T-helper 1 cell treated with Interleukin-12 subunit alpha and Interleukin-12 subunit beta and Interleukin-4 antibody, amounts not matched to agents 30 μg/mL and 1 μg/mL, for 36 hours (primary cell): ENCODE measurements around the gene DAGLA.

Experiments
- H3K27ac Mint-ChIP-seq: one replicate; pipeline ENCODE4 v1.8.0; 2021; ENCODE audit warnings: mild to moderate bottlenecking, mixed read lengths
- H3K27me3 Mint-ChIP-seq: one replicate; pipeline ENCODE4 v1.8.0; 2021; ENCODE audit warnings: low read depth, mixed read lengths
- H3K36me3 Mint-ChIP-seq: one replicate; pipeline ENCODE4 v1.8.0; 2021; ENCODE audit warnings: low read depth, mixed read lengths
- H3K4me1 Mint-ChIP-seq: one replicate; pipeline ENCODE4 v1.8.0; 2021; ENCODE audit warnings: low read depth, mixed read lengths
- H3K4me3 Mint-ChIP-seq: one replicate; pipeline ENCODE4 v1.8.0; 2021; ENCODE audit warnings: mild to moderate bottlenecking, moderate library complexity, mixed read lengths
- H3K9me3 Mint-ChIP-seq: one replicate; pipeline ENCODE4 v1.8.0; 2021; ENCODE audit warnings: mixed read lengths

The DAGLA gene

DNA sequence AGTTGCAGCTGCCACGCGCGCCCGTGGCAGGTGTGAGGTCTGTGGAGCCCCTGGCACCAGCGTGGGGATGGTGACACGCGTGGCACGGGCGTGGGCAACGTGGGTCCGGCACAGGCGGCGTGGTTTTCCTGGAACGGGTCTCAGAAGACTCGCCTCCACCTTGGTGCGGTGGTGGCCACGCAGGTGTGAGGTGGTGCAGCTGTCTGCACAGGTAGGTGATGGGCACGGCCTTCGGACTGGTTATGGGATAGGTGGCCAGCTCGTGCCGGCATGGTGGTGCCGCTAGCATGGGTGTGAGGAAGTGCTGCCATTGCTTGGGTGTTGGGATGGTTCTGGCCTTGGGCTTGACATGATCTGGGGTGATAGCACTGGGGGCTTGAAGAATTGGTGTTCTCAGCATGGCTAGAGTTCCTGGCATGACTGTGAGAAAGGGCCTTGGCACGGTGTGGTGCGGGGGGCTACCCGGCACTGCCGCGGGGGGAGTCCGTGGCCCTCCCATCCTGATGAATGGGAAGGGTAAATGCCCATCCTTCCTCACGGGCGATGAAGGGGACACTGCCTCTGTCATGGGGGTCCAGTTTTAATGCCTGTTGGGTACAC, 531 bp downstream of the DAGLA start:
- Mint-ChIP-seq H3K27me3 (peaks cover 27% of the 10 kb centered on the region), H3K4me1 (peaks cover under 1% of the 10 kb centered on the region), H3K9me3 (no peaks in the 10 kb centered on the region), H3K36me3 (no peaks in the 10 kb centered on the region), H3K4me3 (peak overlapping the region; percentile 19), H3K27ac (no peak overlapping the region)

GRCh38 chr11:61682093-61682732, 2.0 kb downstream of the DAGLA start:
- Mint-ChIP-seq H3K9me3 (no peaks in the 10 kb centered on the region), H3K27ac (no peak overlapping the region), H3K36me3 (no peaks in the 10 kb centered on the region), H3K4me3 (no peak overlapping the region), H3K4me1 (peaks cover 2% of the 10 kb centered on the region), H3K27me3 (peaks cover 15% of the 10 kb centered on the region)

GRCh38 chr11:61682906-61683675, 2.9 kb downstream of the DAGLA start:
- peaks cover 18% of the 10 kb centered on the region for H3K27me3 Mint-ChIP-seq
- H3K27ac Mint-ChIP-seq, result no peak overlapping the region
- H3K4me1 Mint-ChIP-seq, result peaks cover 2% of the 10 kb centered on the region
- no peak overlapping the region for H3K4me3 Mint-ChIP-seq
- H3K9me3 Mint-ChIP-seq, result no peaks in the 10 kb centered on the region
- no peaks in the 10 kb centered on the region for H3K36me3 Mint-ChIP-seq

DNA sequence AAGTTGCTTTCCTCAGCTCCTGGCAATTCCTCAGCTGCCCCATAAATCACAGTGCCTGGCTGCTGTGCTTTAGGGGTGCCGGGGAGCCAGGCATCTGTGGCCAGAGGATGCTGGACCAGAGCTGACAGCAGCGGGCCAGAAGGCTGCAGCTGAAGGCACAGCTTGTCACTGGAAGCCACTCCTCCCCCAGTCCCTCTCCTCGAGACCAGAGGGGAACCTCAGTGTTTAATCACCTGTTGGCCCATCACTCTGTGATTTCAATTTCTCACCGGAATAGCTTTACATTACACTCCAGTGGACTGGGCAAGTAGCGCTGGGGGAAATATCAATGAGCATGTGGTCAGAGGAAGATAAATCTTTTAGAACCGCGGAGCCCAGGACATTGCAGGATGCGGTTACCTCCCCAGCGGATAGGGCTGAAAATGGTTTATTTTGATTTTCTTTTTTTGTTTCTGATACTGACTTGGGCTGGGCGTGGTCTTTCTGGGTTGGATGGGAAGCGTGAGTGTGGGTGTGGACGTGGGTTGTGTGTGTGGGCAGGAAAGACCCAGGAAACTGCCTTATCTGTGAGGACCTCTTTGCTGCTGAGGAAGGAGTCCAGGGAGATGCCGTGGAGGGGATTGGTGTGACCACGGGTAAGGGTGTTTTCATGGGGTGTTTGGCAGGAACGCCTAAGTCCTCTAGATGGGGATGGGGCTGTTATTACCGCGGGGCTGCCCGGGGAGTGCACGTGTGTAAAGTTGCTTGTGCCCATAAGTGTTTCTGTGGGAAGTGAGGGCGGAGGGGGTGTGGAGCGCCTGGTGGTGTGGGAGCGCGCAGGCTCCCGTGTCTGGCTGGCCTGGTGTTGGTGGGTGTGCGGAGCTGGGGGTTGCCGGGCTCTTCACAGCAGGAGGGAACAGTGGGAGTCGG, 4.0 kb downstream of the DAGLA start:
- no peak overlapping the region for H3K27ac Mint-ChIP-seq
- H3K4me1 Mint-ChIP-seq, result peaks cover 2% of the 10 kb centered on the region
- H3K36me3 Mint-ChIP-seq, result no peaks in the 10 kb centered on the region
- no peak overlapping the region for H3K4me3 Mint-ChIP-seq
- H3K9me3 Mint-ChIP-seq, result no peaks in the 10 kb centered on the region
- H3K27me3 Mint-ChIP-seq, result peaks cover 10% of the 10 kb centered on the region

DNA sequence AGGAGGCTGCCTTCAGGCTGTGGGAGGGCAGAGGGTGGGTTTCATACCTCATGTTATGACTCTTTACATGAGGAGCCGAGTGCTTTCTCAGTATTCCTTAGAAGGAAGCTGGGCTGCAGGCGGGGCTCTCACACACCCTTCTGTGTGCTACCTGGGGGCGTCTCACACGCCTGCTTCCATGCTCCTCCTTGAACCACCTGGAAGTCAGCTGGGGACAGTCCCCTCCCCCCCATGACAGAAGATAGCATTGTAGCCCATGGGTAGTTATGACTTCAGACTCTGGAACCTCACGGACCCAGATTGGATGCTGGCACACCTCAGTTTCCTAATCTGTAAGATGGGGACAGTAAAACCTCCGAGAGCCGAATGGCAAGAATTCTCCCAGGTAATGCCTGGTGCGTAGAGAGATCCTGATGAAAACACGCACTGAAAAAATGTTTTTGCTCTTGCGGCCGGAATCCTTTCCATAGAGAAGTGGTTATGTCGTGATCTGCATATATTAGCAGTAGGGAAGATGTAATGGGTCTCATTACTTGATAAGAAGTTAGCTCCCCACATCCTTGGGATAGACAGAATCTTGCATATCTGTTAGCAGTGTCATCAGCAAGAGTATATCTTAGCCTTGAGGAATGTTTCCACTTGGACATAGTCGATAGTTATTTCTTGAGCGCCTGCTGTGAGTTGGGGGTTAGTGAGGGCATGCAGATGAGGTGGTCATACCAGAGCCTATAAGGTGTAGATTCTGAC, 4.9 kb downstream of the DAGLA start:
- no peaks in the 10 kb centered on the region for H3K9me3 Mint-ChIP-seq
- H3K36me3 Mint-ChIP-seq, result no peaks in the 10 kb centered on the region
- peaks cover 2% of the 10 kb centered on the region for H3K4me1 Mint-ChIP-seq
- peaks cover 8% of the 10 kb centered on the region for H3K27me3 Mint-ChIP-seq
- no peak overlapping the region for H3K4me3 Mint-ChIP-seq
- no peak overlapping the region for H3K27ac Mint-ChIP-seq

DNA sequence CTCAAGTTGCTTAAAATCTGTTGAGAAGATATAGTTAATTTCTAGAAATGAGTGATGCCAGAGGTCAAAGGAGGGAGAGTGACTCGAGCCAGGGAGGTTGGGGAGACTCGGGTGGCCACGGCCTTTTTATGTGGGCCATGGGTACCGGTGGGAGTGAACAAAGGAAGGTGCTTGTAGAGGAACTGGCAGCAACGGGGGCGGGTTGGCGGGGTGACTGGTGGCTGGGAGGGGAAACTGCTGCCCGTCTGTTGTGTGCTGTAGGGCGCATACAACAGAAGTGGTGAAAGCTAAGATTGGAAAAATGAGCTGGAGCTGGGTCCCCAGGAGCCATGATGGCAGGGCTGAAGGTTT, 5.4 kb downstream of the DAGLA start:
- H3K9me3 Mint-ChIP-seq, result no peaks in the 10 kb centered on the region
- H3K36me3 Mint-ChIP-seq, result no peaks in the 10 kb centered on the region
- H3K4me3 Mint-ChIP-seq, result no peak overlapping the region
- peaks cover 8% of the 10 kb centered on the region for H3K27me3 Mint-ChIP-seq
- H3K4me1 Mint-ChIP-seq, result peaks cover 2% of the 10 kb centered on the region
- no peak overlapping the region for H3K27ac Mint-ChIP-seq

DNA sequence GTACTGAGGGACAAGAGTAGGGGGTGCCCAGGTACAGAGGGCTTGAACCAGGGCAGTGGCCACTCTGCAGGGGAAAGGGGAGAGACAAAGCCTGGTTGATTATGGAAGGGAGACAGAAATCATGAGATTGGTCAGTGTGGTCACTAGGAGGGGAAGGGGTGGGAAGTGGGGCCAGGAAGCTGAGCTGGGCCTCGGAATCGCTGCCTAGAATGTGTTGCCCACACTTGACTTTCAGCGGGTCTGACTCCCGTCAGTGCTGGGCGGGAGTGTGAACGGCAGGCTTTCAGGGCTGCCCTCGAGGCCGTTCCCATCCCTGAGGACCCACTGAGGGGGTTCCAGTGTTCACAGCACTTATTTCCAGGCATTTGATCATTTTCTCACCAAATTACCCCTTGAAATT, 5.9 kb downstream of the DAGLA start:
- H3K36me3 Mint-ChIP-seq, result no peaks in the 10 kb centered on the region
- H3K27ac Mint-ChIP-seq, result no peak overlapping the region
- H3K4me1 Mint-ChIP-seq, result peaks cover 2% of the 10 kb centered on the region
- no peaks in the 10 kb centered on the region for H3K9me3 Mint-ChIP-seq
- H3K27me3 Mint-ChIP-seq, result peaks cover 8% of the 10 kb centered on the region
- H3K4me3 Mint-ChIP-seq, result no peak overlapping the region

GRCh38 chr11:61686469-61686868, 6.3 kb downstream of the DAGLA start:
- H3K27ac Mint-ChIP-seq, result no peak overlapping the region

DNA sequence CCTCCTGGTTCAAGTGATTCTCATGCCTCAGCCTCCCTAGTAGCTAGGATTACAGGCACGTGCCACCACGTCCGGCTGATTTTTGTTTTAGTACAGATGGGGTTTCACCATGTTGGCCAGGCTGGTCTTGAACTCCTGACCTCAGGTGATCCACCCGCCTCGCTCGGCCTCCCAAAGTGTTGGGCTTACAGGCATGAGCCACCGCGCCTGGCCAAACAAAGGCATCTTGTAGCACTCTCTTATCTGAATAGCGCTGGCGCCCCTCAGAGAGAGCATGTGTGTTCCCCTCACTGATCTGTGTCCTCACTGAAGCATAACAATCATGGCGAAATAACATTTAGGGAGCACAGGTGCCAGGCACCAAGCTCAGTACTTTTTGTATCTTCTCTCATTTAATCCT, 7.2 kb downstream of the DAGLA start:
- Mint-ChIP-seq H3K4me1 (peaks cover 2% of the 10 kb centered on the region), H3K4me3 (no peak overlapping the region), H3K27ac (no peak overlapping the region), H3K27me3 (peaks cover 8% of the 10 kb centered on the region), H3K9me3 (no peaks in the 10 kb centered on the region), H3K36me3 (no peaks in the 10 kb centered on the region)

More at GRCh38 chr11:61686469-61686868, 6.3 kb downstream of the DAGLA start:
- H3K36me3 Mint-ChIP-seq, result no peaks in the 10 kb centered on the region
- peaks cover 8% of the 10 kb centered on the region for H3K27me3 Mint-ChIP-seq
- no peak overlapping the region for H3K4me3 Mint-ChIP-seq
- H3K4me1 Mint-ChIP-seq, result peaks cover 2% of the 10 kb centered on the region
- H3K9me3 Mint-ChIP-seq, result no peaks in the 10 kb centered on the region

- peaks cover 8% of the 10 kb centered on the region for H3K27me3 Mint-ChIP-seq
- H3K4me1 Mint-ChIP-seq, result peaks cover 2% of the 10 kb centered on the region
- H3K27ac Mint-ChIP-seq, result no peak overlapping the region
- no peaks in the 10 kb centered on the region for H3K36me3 Mint-ChIP-seq
- H3K4me3 Mint-ChIP-seq, result no peak overlapping the region
- no peaks in the 10 kb centered on the region for H3K9me3 Mint-ChIP-seq
Observed at GRCh38 chr11:61688365-61689163, 8.4 kb downstream of the DAGLA start.

DNA sequence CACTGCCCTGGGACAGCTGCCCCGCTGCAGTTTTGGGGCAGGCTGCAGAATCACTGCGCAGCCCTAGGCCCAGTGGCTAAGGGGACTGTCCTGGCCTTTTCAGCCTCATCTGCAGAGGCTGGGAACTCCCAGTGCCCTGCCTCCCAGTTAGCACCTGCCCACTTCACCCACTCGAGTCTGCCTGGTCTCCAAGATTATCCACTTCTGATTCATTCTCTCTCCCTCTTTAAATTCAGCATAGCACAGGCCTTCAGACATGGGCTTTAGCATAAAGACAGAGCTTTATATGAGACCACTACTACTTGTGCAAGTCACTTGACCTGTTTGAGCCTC, 8.9 kb downstream of the DAGLA start:
- Mint-ChIP-seq H3K27me3 (peaks cover 11% of the 10 kb centered on the region), H3K27ac (no peak overlapping the region), H3K9me3 (no peaks in the 10 kb centered on the region), H3K4me1 (peaks cover 2% of the 10 kb centered on the region), H3K4me3 (no peak overlapping the region), H3K36me3 (no peaks in the 10 kb centered on the region)

DNA sequence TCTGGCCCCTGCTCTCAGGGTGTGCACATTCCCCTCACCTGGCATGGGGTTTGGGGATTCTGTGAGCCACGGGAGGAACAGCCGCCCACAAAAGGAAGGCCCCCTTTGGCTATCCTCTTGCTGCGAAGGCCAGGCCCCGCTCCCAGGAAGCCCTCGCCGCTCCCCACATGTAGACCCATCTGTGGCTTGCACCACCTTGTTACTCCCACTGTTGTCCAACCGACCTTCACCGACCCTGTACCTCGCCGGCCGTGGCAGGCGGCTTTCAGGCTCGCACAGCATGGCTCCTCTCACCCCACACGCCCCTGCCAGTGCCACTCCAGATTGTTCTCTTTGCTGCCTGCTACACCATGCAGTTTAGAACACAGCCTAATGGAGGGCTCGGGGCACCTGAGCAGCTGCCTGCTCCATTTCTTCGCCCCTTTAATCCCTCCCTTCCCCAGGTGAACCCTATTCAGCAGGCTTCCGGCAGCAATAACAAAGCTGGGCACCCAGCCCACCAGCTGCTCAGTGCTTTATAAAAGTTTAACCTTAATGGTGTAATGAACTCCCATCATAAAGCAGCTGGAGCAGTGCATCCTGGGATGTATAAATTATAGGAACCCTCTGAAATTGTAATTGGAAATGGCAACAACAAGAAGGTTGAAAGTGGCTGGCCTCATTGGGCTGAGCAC, 10.7 kb downstream of the DAGLA start:
- Mint-ChIP-seq H3K4me3 (no peak overlapping the region), H3K36me3 (no peaks in the 10 kb centered on the region), H3K27me3 (peaks cover 11% of the 10 kb centered on the region), H3K9me3 (no peaks in the 10 kb centered on the region), H3K4me1 (peaks cover 5% of the 10 kb centered on the region), H3K27ac (no peak overlapping the region)
